Measurements from ENCODE around the gene NMS. TPM values are rescaled to one million over a fixed set of nuclear protein-coding genes. Genes with fewer than 3 reads are reported as not detected.

NMS gene
- total and polyA plus RNA-seq, 2 of the 8 experiments (the other 6 are each of a cell fraction or from before 2014, with no cell fraction given): not detected

- no peak for TF ChIP-seq CHD7 (IDR thresholded peaks at IDR 0.05; ENCODE audit: insufficient replicate concordance, low read length)
- TF ChIP-seq BCL11A (IDR thresholded peaks at IDR 0.05; ENCODE audit: low read depth in 2 of 2, low read length in 2 of 2): no peak
- TF ChIP-seq SP4 (IDR thresholded peaks at IDR 0.05; ENCODE audit: low read length): no peak
- no peak for TF ChIP-seq RNF2 (IDR thresholded peaks at IDR 0.05; ENCODE audit: borderline replicate concordance, low read depth, low read length, missing control alignments, poor library complexity, severe bottlenecking)
- TF ChIP-seq GTF2F1 (IDR thresholded peaks at IDR 0.05; ENCODE audit: borderline replicate concordance, low read depth, low read length): no peak
- no peak for TF ChIP-seq CTCF (IDR thresholded peaks at IDR 0.05; ENCODE audit: control extremely low read depth in 1 of 3, insufficient read depth in 1 of 3, low read depth in 1 of 3, low read length in 3 of 3)
Measured at GRCh38 chr2:100529176-100529575, 58.9 kb downstream of the NMS start (continued).

All from H1 (cell line).